Neuronal stem cell (in vitro differentiated cells): ENCODE measurements around the gene SRSF1.

Experiments
- DNase-seq: peaks from one replicate; pipeline ENCODE4 v3.0.0-alpha.2; 2013; ENCODE audit warnings: low spot score
- H2AFZ ChIP-seq: one replicate; pipeline ENCODE4 v1.6.1; 2013; ENCODE audit warnings: mild to moderate bottlenecking, low read length, inconsistent platforms
- H2AK5ac ChIP-seq: 2 replicates; pipeline ENCODE4 v1.6.1; 2013; ENCODE audit warnings: low read depth, mild to moderate bottlenecking, inconsistent platforms, low read length, moderate library complexity, mixed read lengths
- H2BK120ac ChIP-seq: 2 replicates; pipeline ENCODE4 v1.6.1; 2013; ENCODE audit warnings: low read depth, mild to moderate bottlenecking, inconsistent platforms, low read length, moderate library complexity, mixed read lengths
- H2BK12ac ChIP-seq: one replicate; pipeline ENCODE4 v1.6.1; 2013; ENCODE audit warnings: low read length, inconsistent platforms
- H2BK15ac ChIP-seq: 2 replicates; pipeline ENCODE4 v1.6.1; 2013; ENCODE audit warnings: mild to moderate bottlenecking, low read length, inconsistent platforms, mixed read lengths
- H2BK5ac ChIP-seq: one replicate; pipeline ENCODE4 v1.6.1; 2013; ENCODE audit warnings: inconsistent platforms, mild to moderate bottlenecking, low read length, moderate library complexity
- H3K14ac ChIP-seq: one replicate; pipeline ENCODE4 v1.6.1; 2013; ENCODE audit warnings: low read length, inconsistent platforms
- H3K18ac ChIP-seq: 2 replicates; pipeline ENCODE4 v1.6.1; 2013; ENCODE audit warnings: low read length, inconsistent platforms
- H3K23ac ChIP-seq: 2 replicates; pipeline ENCODE4 v1.6.1; 2013; ENCODE audit warnings: low read depth, mild to moderate bottlenecking, mixed read lengths, low read length, inconsistent platforms; ENCODE audit not compliant: poor library complexity
- H3K27ac ChIP-seq: replicated peaks from 3 replicates; pipeline ENCODE4 v1.5.1; 2013; ENCODE audit warnings: low read length, inconsistent platforms
- H3K27me3 ChIP-seq, 3 experiments: 2 replicates each; pipeline ENCODE4 v1.6.1; 2013; ENCODE audit warnings: low read length in 3 of 3, mild to moderate bottlenecking in 2 of 3, inconsistent platforms in 1 of 3, low read depth in 1 of 3, mixed read lengths in 1 of 3, moderate library complexity in 1 of 3; ENCODE audit not compliant: control insufficient read depth in 3 of 3, insufficient read depth in 3 of 3
- H3K36me3 ChIP-seq, 2 donors: replicated peaks in 1 of 2; 2 replicates each; pipeline ENCODE4 v1.6.1; 2013; ENCODE audit warnings: low read length in 2 of 2; ENCODE audit not compliant: control insufficient read depth in 2 of 2, insufficient read depth in 2 of 2
- H3K4ac ChIP-seq: 2 replicates; pipeline ENCODE4 v1.6.1; 2013; ENCODE audit warnings: inconsistent platforms, mild to moderate bottlenecking, low read length, moderate library complexity
- H3K4me1 ChIP-seq, 2 donors: 1 replicate in 1 of 2; 2 replicates in 1 of 2; pipeline ENCODE4 v1.6.1; 2013; ENCODE audit warnings: low read length in 2 of 2, low read depth in 1 of 2; ENCODE audit not compliant: control insufficient read depth in 2 of 2, insufficient read depth in 1 of 2
- H3K4me2 ChIP-seq: one replicate; pipeline ENCODE4 v1.6.1; 2013; ENCODE audit warnings: mild to moderate bottlenecking, low read length, inconsistent platforms; ENCODE audit not compliant: insufficient read depth, poor library complexity, severe bottlenecking
- H3K4me3 ChIP-seq, 2 donors: 2 replicates each; pipeline ENCODE4 v1.5.1; 2013; ENCODE audit warnings: low read length in 2 of 2, mild to moderate bottlenecking in 2 of 2, inconsistent platforms in 1 of 2, moderate library complexity in 1 of 2
- H3K79me1 ChIP-seq: one replicate; pipeline ENCODE4 v1.6.1; 2013; ENCODE audit warnings: low read depth, mild to moderate bottlenecking, inconsistent platforms, low read length, moderate library complexity
- H3K9ac ChIP-seq: one replicate; pipeline ENCODE4 v1.6.1; 2013; ENCODE audit warnings: mild to moderate bottlenecking, low read depth, low read length, inconsistent platforms; ENCODE audit not compliant: poor library complexity
- H3K9me3 ChIP-seq, 2 donors: replicated peaks in 1 of 2; 2 replicates each; pipeline versions ENCODE3 to v1.6.1; 2013; ENCODE audit warnings: low read length in 2 of 2, mild to moderate bottlenecking in 2 of 2, inconsistent platforms in 1 of 2, low read depth in 1 of 2, mixed read lengths in 1 of 2, moderate library complexity in 1 of 2; ENCODE audit not compliant: control insufficient read depth in 2 of 2, insufficient read depth in 1 of 2
- H4K8ac ChIP-seq: one replicate; pipeline ENCODE4 v1.6.1; 2013; ENCODE audit warnings: low read depth, mild to moderate bottlenecking, inconsistent platforms, low read length, moderate library complexity
- H4K91ac ChIP-seq: one replicate; pipeline ENCODE4 v1.6.1; 2013; ENCODE audit warnings: low read length, low read depth, mild to moderate bottlenecking, inconsistent platforms; ENCODE audit not compliant: poor library complexity
- WGBS, 2 donors: extraction: QIAGEN DNeasy Blood & Tissue Kit; methylation state at CpG; one replicate each; pipeline ENCODE4 v1.1.7; 2013; ENCODE audit warnings: missing lambda C conversion rate in 2 of 2, mixed read lengths in 1 of 2; ENCODE audit not compliant: insufficient read length in 2 of 2, insufficient replicate concordance in 1 of 2; ENCODE audit errors: extremely low coverage in 2 of 2; 5-methylcytosine and 5-hydroxymethylcytosine counted together

Gene SRSF1

GRCh38 chr17:58002154-58002948 lies 4.7 kb downstream of the SRSF1 start:
- no peak overlapping the region for H3K9ac ChIP-seq
- H2AFZ ChIP-seq: no peak overlapping the region
- H3K36me3 ChIP-seq: peaks cover 20 to 88% of the 10 kb centered on the region in 2 donors
- H3K14ac ChIP-seq: no peak overlapping the region
- no peak overlapping the region for H4K91ac ChIP-seq
- no peak overlapping the region for H2AK5ac ChIP-seq
- H3K4ac ChIP-seq: no peak overlapping the region
- no peak overlapping the region for H3K4me2 ChIP-seq
- no peak overlapping the region for H3K18ac ChIP-seq
- no peak overlapping the region for H3K23ac ChIP-seq
- no peak overlapping the region for H2BK120ac ChIP-seq
- H3K79me1 ChIP-seq: no peaks in the 10 kb centered on the region
- no peak overlapping the region for H2BK5ac ChIP-seq
- no peak overlapping the region for H3K4me3 ChIP-seq
- WGBS, 2 donors: 100% methylated on average over 2 of the region's 4 CpGs; no CpG with 5 or more reads in 1 of the 2 donors
- peaks cover 5 to 15% of the 10 kb centered on the region in 2 donors for H3K4me1 ChIP-seq
- H3K27me3 ChIP-seq: no peaks in the 10 kb centered on the region
- DNase-seq: no peak
- no peak overlapping the region for H4K8ac ChIP-seq
- H3K9me3 ChIP-seq: no peaks in the 10 kb centered on the region
- H3K27ac ChIP-seq: no peak overlapping the region
- no peak overlapping the region for H2BK15ac ChIP-seq
- H2BK12ac ChIP-seq: no peak overlapping the region

GRCh38 chr17:58001461-58002124 lies 5.5 kb downstream of the SRSF1 start:
- H2BK15ac ChIP-seq: no peak overlapping the region
- H3K27ac ChIP-seq: no peak overlapping the region
- no CpG with 5 or more reads among the region's 1 CpG for WGBS, 2 donors
- peaks cover 20 to 95% of the 10 kb centered on the region in 2 donors for H3K36me3 ChIP-seq
- no peak overlapping the region for H3K9ac ChIP-seq
- H3K4me1 ChIP-seq: peaks cover 5 to 15% of the 10 kb centered on the region in 2 donors
- no peaks in the 10 kb centered on the region for H3K27me3 ChIP-seq
- H3K23ac ChIP-seq: no peak overlapping the region
- H4K8ac ChIP-seq: no peak overlapping the region
- no peak overlapping the region for H2BK5ac ChIP-seq
- H3K4ac ChIP-seq: no peak overlapping the region
- no peak overlapping the region for H3K4me3 ChIP-seq
- H3K4me2 ChIP-seq: no peak overlapping the region
- no peaks in the 10 kb centered on the region for H3K79me1 ChIP-seq
- no peak overlapping the region for H2AK5ac ChIP-seq
- no peak overlapping the region for H4K91ac ChIP-seq
- H3K14ac ChIP-seq: no peak overlapping the region
- H2AFZ ChIP-seq: no peak overlapping the region
- no peak for DNase-seq
- no peak overlapping the region for H2BK120ac ChIP-seq
- H3K18ac ChIP-seq: no peak overlapping the region
- no peak overlapping the region for H2BK12ac ChIP-seq
- H3K9me3 ChIP-seq: no peaks in the 10 kb centered on the region

GRCh38 chr17:57999496-58000017 lies 7.5 kb downstream of the SRSF1 start:
- Histone ChIP-seq H3K4ac (no peak overlapping the region), H3K9ac (no peak overlapping the region), H3K9me3 (no peaks in the 10 kb centered on the region), H2BK120ac (no peak overlapping the region), H3K27ac (no peak overlapping the region), H4K8ac (no peak overlapping the region), H3K36me3 (peaks cover 11 to 82% of the 10 kb centered on the region in 2 donors), H2BK5ac (no peak overlapping the region), H2AK5ac (no peak overlapping the region), H2AFZ (no peak overlapping the region), H3K4me3 (no peak overlapping the region), H3K4me2 (no peak overlapping the region), H3K14ac (no peak overlapping the region), H3K18ac (no peak overlapping the region), H3K23ac (no peak overlapping the region), H3K4me1 (peaks cover 1 to 20% of the 10 kb centered on the region in 2 donors), H2BK12ac (no peak overlapping the region), H3K79me1 (no peaks in the 10 kb centered on the region), H2BK15ac (no peak overlapping the region), H3K27me3 (no peaks in the 10 kb centered on the region), H4K91ac (no peak overlapping the region)
- DNase-seq: peak; percentile 73
- WGBS, 2 donors: no CpG with 5 or more reads among the region's 1 CpG

GRCh38 chr17:57999010-57999495 lies 8.0 kb downstream of the SRSF1 start:
- Histone ChIP-seq H2BK12ac (no peak overlapping the region), H3K4me3 (no peak overlapping the region), H2AK5ac (no peak overlapping the region), H2BK5ac (no peak overlapping the region), H4K8ac (no peak overlapping the region), H3K14ac (no peak overlapping the region), H2BK120ac (no peak overlapping the region), H3K4ac (no peak overlapping the region), H2BK15ac (no peak overlapping the region), H3K27ac (no peak overlapping the region), H2AFZ (no peak overlapping the region), H3K9me3 (no peaks in the 10 kb centered on the region), H3K4me1 (peaks cover 5 to 22% of the 10 kb centered on the region in 2 donors), H3K4me2 (no peak overlapping the region), H3K27me3 (no peaks in the 10 kb centered on the region), H3K23ac (no peak overlapping the region), H3K36me3 (peaks cover 9 to 77% of the 10 kb centered on the region in 2 donors), H3K18ac (no peak overlapping the region), H3K79me1 (no peaks in the 10 kb centered on the region), H3K9ac (no peak overlapping the region), H4K91ac (no peak overlapping the region)
- DNase-seq: no peak
